Activated T-cell treated with anti-CD3 and anti-CD28 coated beads, Interleukin-2, amount 50 U/mL, for 4 hours (primary cell): ENCODE results near the gene BPIFB4. TPM values are rescaled to one million over a fixed set of nuclear protein-coding genes. Genes with fewer than 3 reads are reported as not detected.
"Not testable (repeated sequence)": the region's sequence is repeated elsewhere in the genome, so short reads cannot be mapped to it uniquely, and the experiment has no call there.

Experiments
- ATAC-seq, 2 donors: fragments of 200-7000 bp; cut with Tn5 transposase; one replicate each; pipeline ENCODE4 v1.10.0; 2021
- DNase-seq: peaks from one replicate; pipeline ENCODE4 v3.0.0-alpha.2; 2020
- H3K27me3 Mint-ChIP-seq: one replicate; pipeline ENCODE4 v1.8.0; 2021; ENCODE audit warnings: low read depth, mixed read lengths
- H3K36me3 Mint-ChIP-seq: one replicate; pipeline ENCODE4 v1.8.0; 2022; ENCODE audit warnings: mixed read lengths; ENCODE audit not compliant: insufficient read depth
- H3K4me1 Mint-ChIP-seq: one replicate; pipeline ENCODE4 v1.8.0; 2021; ENCODE audit warnings: low read depth, mixed read lengths
- H3K4me3 Mint-ChIP-seq: one replicate; pipeline ENCODE4 v1.8.0; 2021; ENCODE audit warnings: mild to moderate bottlenecking, moderate library complexity, mixed read lengths
- H3K9me3 Mint-ChIP-seq: one replicate; pipeline ENCODE4 v1.8.0; 2021; ENCODE audit warnings: mixed read lengths
- total RNA-seq, 3 donors: library from RNA; stranded (reverse); gene quantifications; one replicate each; pipeline ENCODE4 v1.2.1, GENCODE V29; 2021

Gene BPIFB4
- total RNA-seq, 3 donors from 2014 or later = not detected

DNA sequence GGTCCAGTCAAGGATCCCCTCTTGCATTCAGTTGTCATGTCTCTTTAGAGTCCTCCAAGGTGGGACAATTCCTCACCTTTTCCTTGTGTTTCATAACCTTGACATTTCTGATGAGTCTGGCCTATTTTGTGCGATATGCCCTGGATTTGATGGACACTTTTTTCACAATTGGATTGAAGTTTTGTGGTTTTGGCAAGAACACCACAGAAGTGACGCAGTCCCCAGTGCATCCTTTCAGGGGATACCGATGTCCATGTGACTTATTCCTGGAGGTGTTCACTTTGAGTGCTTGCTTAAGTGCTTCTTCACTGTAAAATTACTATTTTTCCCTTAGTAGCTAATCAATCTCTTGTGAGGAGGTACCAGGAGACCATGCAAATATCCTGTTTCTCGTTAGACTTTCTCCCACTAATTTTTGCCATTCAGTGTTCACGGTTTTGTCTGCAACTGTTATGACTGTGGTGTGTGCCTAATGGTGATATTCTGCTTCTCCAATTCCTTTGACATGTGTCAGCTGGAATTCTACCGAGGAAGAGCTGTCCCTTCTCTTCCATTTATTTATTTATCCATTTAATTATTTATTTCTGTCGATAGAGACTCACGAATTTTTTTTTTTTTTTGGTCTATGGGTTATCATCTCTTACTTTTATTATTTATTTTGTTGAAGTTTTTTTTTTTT lies 30.8 kb downstream of the BPIFB4 start:
- no peak overlapping the region for H3K4me3 Mint-ChIP-seq
- no peaks in the 10 kb centered on the region for H3K36me3 Mint-ChIP-seq
- H3K9me3 Mint-ChIP-seq = no peaks in the 10 kb centered on the region
- H3K27me3 Mint-ChIP-seq = peaks cover 2% of the 10 kb centered on the region
- DNase-seq (no peak), ATAC-seq (no peak)
- H3K4me1 Mint-ChIP-seq = no peaks in the 10 kb centered on the region

DNA sequence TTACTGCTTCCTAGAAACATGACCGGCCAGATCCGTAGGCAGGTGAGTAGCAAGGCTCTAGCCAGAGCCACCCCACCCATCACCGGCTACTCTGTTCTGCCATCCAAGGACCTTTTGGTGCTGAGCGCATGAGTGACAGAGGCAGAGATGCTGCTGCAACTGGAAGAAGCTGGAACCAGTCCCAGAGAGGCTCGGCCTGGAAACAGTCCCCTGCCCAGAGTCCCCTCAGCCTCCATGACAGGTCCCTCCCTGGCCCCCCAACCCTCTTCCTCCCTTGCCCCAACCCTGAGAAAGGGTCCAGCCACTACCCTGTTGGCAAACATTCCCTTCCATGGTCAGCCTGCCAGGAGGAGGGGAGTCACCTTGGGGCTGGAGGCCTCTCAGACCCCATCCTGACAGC lies 31.9 kb downstream of the BPIFB4 start:
- peaks cover 2% of the 10 kb centered on the region for H3K27me3 Mint-ChIP-seq
- H3K36me3 Mint-ChIP-seq = no peaks in the 10 kb centered on the region
- ATAC-seq (no peak), DNase-seq (no peak)
- H3K4me1 Mint-ChIP-seq = no peaks in the 10 kb centered on the region
- no peaks in the 10 kb centered on the region for H3K9me3 Mint-ChIP-seq
- no peak overlapping the region for H3K4me3 Mint-ChIP-seq

DNA sequence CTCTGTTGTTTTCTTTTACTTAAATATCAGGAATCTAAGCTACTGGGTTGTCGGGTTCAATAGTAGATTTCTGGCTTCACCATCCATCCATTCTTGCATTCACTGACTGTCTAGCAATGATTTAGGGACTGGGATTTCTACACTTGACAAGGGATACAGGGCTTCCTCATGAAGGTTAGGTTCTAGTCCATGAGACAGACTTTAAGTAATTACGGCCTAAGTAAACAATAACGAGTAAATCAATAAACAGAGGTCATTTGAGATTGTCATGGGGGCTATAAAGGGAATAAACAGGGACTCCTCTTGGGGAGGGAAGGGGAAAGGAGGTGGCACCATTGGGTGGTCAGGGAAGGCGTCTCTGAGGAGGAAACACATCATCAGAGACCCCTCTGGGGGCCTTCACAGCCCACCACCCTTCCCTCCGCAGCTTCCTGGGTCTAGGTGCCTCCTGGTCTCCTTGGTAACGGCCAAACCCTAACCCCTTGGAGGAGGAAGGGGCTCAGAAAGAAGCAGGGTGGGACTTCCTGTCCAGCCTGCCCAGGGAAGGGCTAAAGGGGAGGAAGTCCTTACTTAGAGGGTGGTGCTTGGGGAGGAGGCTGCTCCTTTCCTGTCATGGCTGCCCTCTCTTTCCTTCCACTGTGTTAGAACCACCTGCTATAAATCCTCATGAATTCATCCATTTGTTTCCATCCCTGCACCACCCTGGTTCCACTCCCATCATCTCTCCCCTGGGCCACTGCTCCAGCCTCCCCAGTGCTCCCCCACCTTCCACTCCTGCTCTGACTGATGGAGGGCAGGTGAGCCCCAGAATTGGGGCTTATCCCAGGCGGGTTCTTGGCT lies 33.3 kb downstream of the BPIFB4 start:
- no peak for ATAC-seq
- Mint-ChIP-seq H3K9me3 (no peaks in the 10 kb centered on the region), H3K4me1 (no peaks in the 10 kb centered on the region), H3K4me3 (no peak overlapping the region), H3K27me3 (peaks cover 2% of the 10 kb centered on the region), H3K36me3 (no peaks in the 10 kb centered on the region)
- no peak for DNase-seq

DNA sequence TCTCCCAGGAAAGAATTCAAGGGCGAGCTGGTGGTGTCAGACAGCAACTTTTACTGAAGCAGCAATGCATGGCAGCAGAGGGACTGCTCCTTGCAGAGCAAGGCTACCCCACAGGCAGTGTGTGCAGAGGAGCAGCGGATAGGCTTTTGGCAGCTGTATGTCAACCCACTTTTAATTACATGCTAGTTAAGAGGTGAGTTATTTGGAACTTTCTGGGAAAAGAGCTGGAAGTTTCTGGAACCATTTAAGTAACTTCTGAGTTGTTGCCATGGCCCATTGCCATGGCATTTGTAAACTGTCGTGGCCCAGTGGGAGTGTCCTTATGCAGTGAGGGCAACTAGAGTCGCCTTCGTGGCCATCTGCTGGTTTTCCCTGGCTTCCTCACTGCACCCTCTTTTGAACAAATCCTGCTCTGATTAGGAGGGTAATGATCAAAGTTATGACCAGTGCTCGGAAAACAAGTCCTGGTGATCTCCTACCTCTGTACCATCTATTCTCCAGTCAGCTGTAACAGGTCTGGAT lies 34.0 kb downstream of the BPIFB4 start:
- H3K27me3 Mint-ChIP-seq = peaks cover 2% of the 10 kb centered on the region
- H3K36me3 Mint-ChIP-seq = no peaks in the 10 kb centered on the region
- DNase-seq (no peak), ATAC-seq (no peak)
- H3K4me3 Mint-ChIP-seq = no peak overlapping the region
- no peaks in the 10 kb centered on the region for H3K4me1 Mint-ChIP-seq
- H3K9me3 Mint-ChIP-seq = no peaks in the 10 kb centered on the region

DNA sequence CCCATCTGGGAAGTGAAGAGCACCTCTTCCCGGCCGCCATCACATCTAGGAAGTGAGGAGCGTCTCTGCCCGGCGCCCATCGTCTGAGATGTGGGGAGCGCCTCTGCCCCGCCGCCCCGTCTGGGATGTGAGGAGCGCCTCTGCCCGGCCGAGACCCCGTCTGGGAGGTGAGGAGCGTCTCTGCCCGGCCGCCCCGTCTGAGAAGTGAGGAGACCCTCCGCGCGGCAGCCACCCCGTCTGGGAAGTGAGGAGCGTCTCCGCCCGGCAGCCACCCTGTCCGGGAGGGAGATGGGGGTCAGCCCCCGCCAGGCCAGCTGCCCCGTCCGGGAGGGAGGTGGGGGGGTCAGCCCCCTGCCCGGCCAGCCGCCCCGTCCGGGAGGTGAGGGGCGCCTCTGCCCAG lies 36.1 kb downstream of the BPIFB4 start:
- DNase-seq, H3K9me3 Mint-ChIP-seq, H3K4me1 Mint-ChIP-seq, H3K27me3 Mint-ChIP-seq, ATAC-seq, H3K4me3 Mint-ChIP-seq, H3K36me3 Mint-ChIP-seq: not testable (repeated sequence)

DNA sequence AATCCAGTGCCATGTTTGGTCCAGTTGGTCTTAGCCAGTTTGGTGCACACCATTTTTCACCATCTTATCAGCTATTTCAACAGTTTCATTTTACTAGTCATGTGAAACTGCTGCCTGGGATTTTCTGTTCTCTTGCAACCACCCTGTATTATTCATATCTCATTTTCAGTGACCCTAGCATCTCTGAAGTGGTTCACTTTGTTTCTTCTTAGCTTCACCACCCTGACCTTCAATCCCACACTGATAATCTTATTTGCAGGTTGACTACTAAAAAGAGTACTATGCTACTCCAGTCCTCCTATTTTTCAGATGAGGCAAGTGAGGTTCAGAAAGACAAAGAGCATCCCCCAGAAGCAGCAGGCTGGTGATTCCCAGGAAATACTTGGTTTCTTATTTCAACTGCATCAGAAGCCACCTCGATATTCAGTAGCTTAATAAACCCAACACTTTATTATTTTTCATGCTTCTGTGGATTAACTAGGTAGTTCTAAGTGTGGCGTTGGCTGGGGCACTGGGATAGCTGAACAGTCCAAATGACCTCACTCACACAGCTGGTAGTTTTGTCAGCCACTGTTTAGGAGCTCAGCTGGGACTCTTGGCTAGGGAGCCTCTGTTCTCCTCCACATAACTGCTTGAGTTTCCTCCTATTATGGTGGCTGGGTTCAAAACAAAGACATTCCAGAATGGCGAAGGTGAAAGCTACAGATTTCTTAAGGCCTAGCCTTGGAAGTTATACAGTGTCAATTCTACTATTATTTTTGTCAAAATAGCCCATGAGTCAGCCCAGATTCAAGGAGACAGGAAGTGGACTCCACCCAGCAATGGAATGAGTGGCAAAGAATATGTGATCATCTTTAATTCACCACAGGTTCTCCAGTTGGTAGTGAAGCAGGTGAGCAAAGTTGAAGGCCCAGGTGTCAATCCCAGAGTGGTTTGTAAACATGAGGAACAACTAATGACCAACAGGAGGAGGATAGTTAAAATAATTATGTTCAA lies 40.6 kb downstream of the BPIFB4 start:
- no peak for DNase-seq
- H3K27me3 Mint-ChIP-seq = peaks cover 1% of the 10 kb centered on the region
- peaks cover 8% of the 10 kb centered on the region for H3K9me3 Mint-ChIP-seq
- H3K36me3 Mint-ChIP-seq = no peaks in the 10 kb centered on the region
- no peak overlapping the region for H3K4me3 Mint-ChIP-seq
- no peak for ATAC-seq
- H3K4me1 Mint-ChIP-seq = peaks cover 5% of the 10 kb centered on the region

DNA sequence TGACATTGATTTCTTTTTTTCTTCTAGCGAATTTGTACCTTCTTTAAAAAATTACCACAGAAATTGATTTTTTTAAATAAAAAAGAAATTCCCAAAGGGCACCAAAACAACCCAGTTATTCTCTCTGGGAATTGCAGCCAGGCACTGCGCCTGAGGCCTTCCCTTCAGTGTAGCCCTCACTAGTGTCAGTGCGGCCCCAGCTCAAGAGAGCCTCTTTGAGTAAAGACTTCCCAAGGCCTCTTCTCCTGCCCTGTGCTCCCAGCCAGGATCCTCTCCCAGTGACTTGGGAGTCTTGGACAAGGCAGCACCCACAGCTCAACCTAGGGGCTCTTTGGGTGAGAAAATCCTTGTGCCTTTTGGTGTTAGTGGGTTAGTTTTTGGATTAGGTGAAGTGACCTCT lies 41.5 kb downstream of the BPIFB4 start:
- DNase-seq (no peak), ATAC-seq (no peak)
- Mint-ChIP-seq H3K27me3 (peaks cover 7% of the 10 kb centered on the region), H3K36me3 (no peaks in the 10 kb centered on the region), H3K4me3 (no peak overlapping the region), H3K4me1 (peaks cover 5% of the 10 kb centered on the region), H3K9me3 (peaks cover 8% of the 10 kb centered on the region)

DNA sequence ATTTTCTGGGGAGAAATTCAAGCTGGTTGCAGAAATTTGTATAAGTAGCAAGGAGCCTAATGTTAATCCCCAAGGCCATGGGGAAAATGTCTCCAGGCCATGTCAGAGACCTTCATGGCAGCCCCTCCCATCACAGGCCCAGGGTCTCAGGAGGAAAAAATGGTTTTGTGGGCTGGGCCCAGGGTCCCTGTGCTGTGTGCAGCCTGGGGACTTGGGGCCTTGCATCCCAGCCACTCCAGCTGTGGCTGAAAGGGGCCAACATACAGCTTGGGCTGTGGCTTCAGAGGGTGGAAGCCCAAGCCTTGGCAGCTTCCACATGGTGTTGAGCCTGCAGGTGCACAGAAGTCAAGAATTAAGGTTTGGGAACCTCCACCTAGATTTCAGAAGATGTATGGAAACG lies 42.9 kb downstream of the BPIFB4 start:
- DNase-seq, H3K36me3 Mint-ChIP-seq, ATAC-seq, H3K27me3 Mint-ChIP-seq, H3K9me3 Mint-ChIP-seq, H3K4me3 Mint-ChIP-seq, H3K4me1 Mint-ChIP-seq: not testable (repeated sequence)

DNA sequence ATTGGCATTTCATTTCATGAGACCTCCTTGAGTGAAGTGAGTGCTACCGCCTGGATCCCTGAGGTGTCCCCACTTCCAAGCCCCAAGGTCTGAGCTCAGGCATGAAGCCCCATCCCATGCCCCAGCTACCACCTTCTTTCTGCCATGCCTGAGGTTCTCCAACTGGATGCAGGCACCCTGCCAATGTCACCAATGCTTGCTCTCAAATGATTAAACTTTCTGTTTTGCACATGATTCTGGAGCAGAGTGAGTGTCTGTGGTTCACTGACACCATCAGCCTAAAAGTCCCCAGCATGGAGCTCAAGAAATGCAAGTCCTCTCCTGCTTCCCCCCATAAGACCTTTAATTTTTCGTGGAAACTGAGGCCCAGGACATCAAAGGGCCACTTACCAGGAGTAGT lies 44.8 kb downstream of the BPIFB4 start:
- no peaks in the 10 kb centered on the region for H3K36me3 Mint-ChIP-seq
- DNase-seq (no peak), ATAC-seq (no peak)
- H3K4me1 Mint-ChIP-seq = peaks cover 5% of the 10 kb centered on the region
- no peak overlapping the region for H3K4me3 Mint-ChIP-seq
- peaks cover 8% of the 10 kb centered on the region for H3K9me3 Mint-ChIP-seq
- peaks cover 10% of the 10 kb centered on the region for H3K27me3 Mint-ChIP-seq

DNA sequence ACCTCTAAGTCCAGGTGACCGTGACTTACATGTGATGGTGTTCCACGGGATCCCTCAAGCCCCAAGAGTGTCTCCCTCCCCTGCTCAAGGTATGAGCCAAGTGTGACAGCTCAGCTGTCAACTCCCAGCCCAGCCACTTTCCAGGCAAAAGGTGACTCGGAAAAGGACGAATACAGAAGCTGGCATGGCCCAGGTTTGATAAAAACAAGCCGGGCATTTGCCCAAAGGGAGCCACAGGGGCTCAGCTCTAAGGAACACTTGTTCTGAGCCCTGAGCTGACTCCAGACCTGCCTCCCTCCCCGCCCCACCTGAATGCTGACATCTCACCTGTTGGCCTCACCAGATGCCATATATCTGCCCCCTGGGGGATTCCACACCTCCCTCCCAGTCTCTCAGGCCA lies 45.6 kb downstream of the BPIFB4 start:
- ATAC-seq = no peak
- no peaks in the 10 kb centered on the region for H3K36me3 Mint-ChIP-seq
- peaks cover 5% of the 10 kb centered on the region for H3K4me1 Mint-ChIP-seq
- peaks cover 8% of the 10 kb centered on the region for H3K9me3 Mint-ChIP-seq
- DNase-seq = no peak
- peaks cover 14% of the 10 kb centered on the region for H3K27me3 Mint-ChIP-seq
- no peak overlapping the region for H3K4me3 Mint-ChIP-seq

DNA sequence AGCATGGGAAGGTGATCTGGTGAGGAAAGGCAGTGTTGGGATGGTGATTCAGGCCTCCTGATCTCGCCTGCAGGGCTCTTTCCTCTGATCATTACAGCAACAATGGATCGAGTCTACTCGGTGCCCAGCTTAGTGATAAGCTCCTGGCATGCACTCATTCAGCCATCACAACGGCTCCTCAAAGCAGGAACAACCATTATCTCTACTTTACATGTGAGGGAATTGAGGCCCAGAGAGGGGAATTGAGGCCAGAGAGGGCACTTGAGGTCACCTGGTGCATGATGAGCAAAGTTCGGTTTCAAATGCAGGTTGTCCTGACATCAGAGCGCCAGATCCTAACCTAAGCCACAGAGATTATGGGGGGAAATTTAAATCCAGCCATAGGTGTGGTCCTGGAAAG lies 46.5 kb downstream of the BPIFB4 start:
- Mint-ChIP-seq H3K4me1 (no peaks in the 10 kb centered on the region), H3K9me3 (peaks cover 4% of the 10 kb centered on the region), H3K36me3 (no peaks in the 10 kb centered on the region), H3K4me3 (no peak overlapping the region), H3K27me3 (peaks cover 14% of the 10 kb centered on the region)
- ATAC-seq (no peak), DNase-seq (no peak)

DNA sequence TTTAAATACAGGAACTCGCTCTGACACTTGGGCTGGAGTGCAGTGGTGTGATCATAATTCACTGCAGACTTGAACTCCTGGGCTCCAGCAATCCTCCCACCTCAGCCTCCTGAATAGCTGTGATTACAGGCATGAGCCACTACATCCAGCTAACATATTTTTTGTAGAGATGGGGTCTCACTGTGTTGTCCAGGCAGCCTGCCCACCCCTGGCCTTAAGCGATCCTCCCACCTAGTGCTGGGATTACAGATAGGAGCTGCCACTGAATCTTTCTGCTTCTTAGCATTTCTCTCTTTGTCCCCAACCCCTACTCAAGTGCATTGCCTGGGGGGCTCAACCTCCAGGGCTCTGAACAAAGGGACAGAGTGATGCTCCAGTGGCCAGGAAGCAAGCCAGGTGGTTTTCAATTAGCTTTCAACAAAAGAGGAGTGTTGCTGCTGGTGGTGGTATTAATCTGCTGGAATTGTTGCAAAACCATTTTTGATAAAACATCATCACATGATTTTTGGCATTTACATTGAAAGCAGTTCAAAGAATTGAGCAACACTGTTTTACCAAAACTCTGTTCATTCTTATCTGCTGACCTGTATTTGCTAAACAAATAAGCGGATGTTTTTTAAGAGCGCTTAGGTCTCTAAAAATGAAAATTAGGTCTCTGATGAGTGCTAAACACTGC lies 48.1 kb downstream of the BPIFB4 start:
- DNase-seq = no peak
- Mint-ChIP-seq H3K4me1 (no peaks in the 10 kb centered on the region), H3K27me3 (peaks cover 13% of the 10 kb centered on the region), H3K4me3 (no peak overlapping the region), H3K36me3 (no peaks in the 10 kb centered on the region), H3K9me3 (no peaks in the 10 kb centered on the region)
- no peak for ATAC-seq

DNA sequence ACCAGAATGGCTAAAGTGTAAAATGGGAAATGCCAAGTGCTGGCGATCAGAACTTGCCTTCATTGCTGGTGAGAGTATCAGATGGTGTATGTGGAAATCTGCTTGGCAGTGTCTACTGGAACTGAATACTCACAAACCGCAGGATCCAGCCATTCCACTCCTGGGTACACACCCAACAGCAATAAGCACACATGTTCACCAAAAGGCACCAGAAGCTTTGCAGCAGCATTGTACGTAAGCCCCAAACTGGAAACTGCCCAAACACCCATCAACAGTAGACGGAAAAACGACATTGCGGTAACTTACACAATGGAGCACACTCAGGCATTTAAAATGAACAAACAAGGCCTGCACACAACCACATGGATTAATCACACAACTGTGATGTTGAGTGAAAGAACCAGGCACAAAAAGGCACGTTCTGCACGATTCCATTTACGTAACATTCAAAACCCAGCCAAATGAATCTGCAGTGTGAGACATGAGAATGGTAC lies 51.2 kb downstream of the BPIFB4 start:
- Mint-ChIP-seq H3K9me3 (no peaks in the 10 kb centered on the region), H3K27me3 (peaks cover 10% of the 10 kb centered on the region), H3K36me3 (no peaks in the 10 kb centered on the region), H3K4me1 (no peaks in the 10 kb centered on the region), H3K4me3 (no peak overlapping the region)
- no peak for DNase-seq
- ATAC-seq = no peak
